GM23338 (cell line): ENCODE measurements around the gene PRG2.

Source experiments
- CREB1 ChIP-seq: fragments of 250-450 bp; sonication (Bioruptor Pico); IDR thresholded peaks from 2 replicates; pipeline ENCODE4 v1.5.0; 2020; ENCODE audit warnings: low read depth, mild to moderate bottlenecking, moderate library complexity
- CTCF ChIP-seq, 2 experiments: fragments of 200-600 bp in 1 of 2; sonication (generic) in 1 of 2; conservative IDR thresholded peaks; 2 replicates each; pipeline versions ENCODE4 v1.5.1 to v1.6.1; 2016 to 2017; ENCODE audit warnings: antibody characterized with exemption in 2 of 2, low read depth in 2 of 2, mild to moderate bottlenecking in 2 of 2, moderate library complexity in 1 of 2
- ETS1 ChIP-seq: IDR thresholded peaks from 2 replicates; pipeline ENCODE4 v1.6.1; 2016; ENCODE audit warnings: antibody characterized with exemption
- EZH2 ChIP-seq: fragments of 200-600 bp; sonication (generic); IDR thresholded peaks from one replicate; pipeline ENCODE4 v1.8.0; 2017; ENCODE audit warnings: antibody characterized with exemption, mild to moderate bottlenecking, low read depth; ENCODE audit not compliant: unreplicated experiment
- EZH2phosphoT487 ChIP-seq: fragments of 200-600 bp; sonication (generic); IDR thresholded peaks from one replicate; pipeline ENCODE4 v1.8.1; 2018; ENCODE audit warnings: antibody characterized with exemption; ENCODE audit not compliant: unreplicated experiment
- JUNB ChIP-seq: IDR thresholded peaks from one replicate; pipeline ENCODE4 v1.6.1; 2016; ENCODE audit warnings: antibody characterized with exemption; ENCODE audit not compliant: unreplicated experiment
- POLR2AphosphoS5 ChIP-seq: IDR thresholded peaks from 2 replicates; pipeline ENCODE4 v1.6.1; 2016; ENCODE audit warnings: antibody characterized with exemption, low read depth
- ZNF114 ChIP-seq: fragments of 250-450 bp; sonication (Bioruptor Pico); IDR thresholded peaks from 2 replicates; pipeline ENCODE4 v1.5.0; 2020; ENCODE audit warnings: mild to moderate bottlenecking, moderate library complexity
- TF ChIP-seq, protein P1 (sequence below): IDR thresholded peaks from one replicate; pipeline ENCODE4 v1.6.1; 2018; ENCODE audit warnings: antibody characterized with exemption; ENCODE audit not compliant: unreplicated experiment

GRCh38 chr11:57373146-57373545 lies 17.3 kb downstream of the PRG2 start:
- no peak for TF ChIP-seq CTCF (conservative IDR thresholded peaks at IDR 0.05; ENCODE audit: low read depth in 2 of 2)
- TF ChIP-seq POLR2AphosphoS5 = no peak
- TF ChIP-seq, protein P1, sequence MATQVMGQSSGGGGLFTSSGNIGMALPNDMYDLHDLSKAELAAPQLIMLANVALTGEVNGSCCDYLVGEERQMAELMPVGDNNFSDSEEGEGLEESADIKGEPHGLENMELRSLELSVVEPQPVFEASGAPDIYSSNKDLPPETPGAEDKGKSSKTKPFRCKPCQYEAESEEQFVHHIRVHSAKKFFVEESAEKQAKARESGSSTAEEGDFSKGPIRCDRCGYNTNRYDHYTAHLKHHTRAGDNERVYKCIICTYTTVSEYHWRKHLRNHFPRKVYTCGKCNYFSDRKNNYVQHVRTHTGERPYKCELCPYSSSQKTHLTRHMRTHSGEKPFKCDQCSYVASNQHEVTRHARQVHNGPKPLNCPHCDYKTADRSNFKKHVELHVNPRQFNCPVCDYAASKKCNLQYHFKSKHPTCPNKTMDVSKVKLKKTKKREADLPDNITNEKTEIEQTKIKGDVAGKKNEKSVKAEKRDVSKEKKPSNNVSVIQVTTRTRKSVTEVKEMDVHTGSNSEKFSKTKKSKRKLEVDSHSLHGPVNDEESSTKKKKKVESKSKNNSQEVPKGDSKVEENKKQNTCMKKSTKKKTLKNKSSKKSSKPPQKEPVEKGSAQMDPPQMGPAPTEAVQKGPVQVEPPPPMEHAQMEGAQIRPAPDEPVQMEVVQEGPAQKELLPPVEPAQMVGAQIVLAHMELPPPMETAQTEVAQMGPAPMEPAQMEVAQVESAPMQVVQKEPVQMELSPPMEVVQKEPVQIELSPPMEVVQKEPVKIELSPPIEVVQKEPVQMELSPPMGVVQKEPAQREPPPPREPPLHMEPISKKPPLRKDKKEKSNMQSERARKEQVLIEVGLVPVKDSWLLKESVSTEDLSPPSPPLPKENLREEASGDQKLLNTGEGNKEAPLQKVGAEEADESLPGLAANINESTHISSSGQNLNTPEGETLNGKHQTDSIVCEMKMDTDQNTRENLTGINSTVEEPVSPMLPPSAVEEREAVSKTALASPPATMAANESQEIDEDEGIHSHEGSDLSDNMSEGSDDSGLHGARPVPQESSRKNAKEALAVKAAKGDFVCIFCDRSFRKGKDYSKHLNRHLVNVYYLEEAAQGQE = no peak
- no peak for TF ChIP-seq EZH2
- TF ChIP-seq EZH2phosphoT487 = no peak
- no peak for TF ChIP-seq CREB1
- TF ChIP-seq ZNF114 = no peak
- no peak for TF ChIP-seq ETS1
- no peak for TF ChIP-seq JUNB
